ENCODE data around the gene PMEL.
"Not testable (repeated sequence)": the region's sequence is repeated elsewhere in the genome, so short reads cannot be mapped to it uniquely, and the experiment has no call there.

Gene PMEL

GRCh38 chr12:55922126-55922525, 43.7 kb downstream of the PMEL start:
- DNase-seq (ENCODE audit: low read depth) = no peak

- DNase-seq (ENCODE audit: low read depth) = not testable (repeated sequence)
Observed at GRCh38 chr12:55919032-55919431, 46.8 kb downstream of the PMEL start.

GRCh38 chr12:55915482-55915859, 50.4 kb downstream of the PMEL start:
- DNase-seq (ENCODE audit: low read depth) = no peak

- no peak for DNase-seq (ENCODE audit: low read depth)
Observed at GRCh38 chr12:55912908-55913307, 52.9 kb downstream of the PMEL start.

GRCh38 chr12:55909513-55909884, 56.3 kb downstream of the PMEL start:
- DNase-seq (ENCODE audit: low read depth) = no peak

- no peak for DNase-seq (ENCODE audit: low read depth)
Observed at GRCh38 chr12:55908726-55909512, 56.9 kb downstream of the PMEL start.

GRCh38 chr12:55906056-55906455, 59.8 kb downstream of the PMEL start:
- no peak for DNase-seq (ENCODE audit: low read depth)

All from stromal cell of bone marrow (primary cell).